ENCODE data around the gene SH3RF3.

GRCh38 chr2:109421642-109422041 lies 292.6 kb downstream of the SH3RF3 start:
- no peak for TF ChIP-seq CTCF (IDR thresholded peaks at IDR 0.05 in 2 of 3, conservative IDR thresholded peaks at IDR 0.05 in 1 of 3; ENCODE audit: insufficient read depth in 2 of 3, low read depth in 1 of 3, low read length in 3 of 3)
- no peak for TF ChIP-seq AFF4 (CRISPR knock-in tag; IDR thresholded peaks at IDR 0.05)
- TF ChIP-seq MAFK (IDR thresholded peaks at IDR 0.05; ENCODE audit: low read length), result no peak
- no peak for TF ChIP-seq JUNB (CRISPR knock-in tag; conservative IDR thresholded peaks at IDR 0.05)
